Hepatocyte (in vitro differentiated cells): Measurements from ENCODE around the gene PSMD2. TPM values are rescaled to one million over a fixed set of nuclear protein-coding genes. Genes with fewer than 3 reads are reported as not detected.

Experiments
- DNase-seq: peaks from one replicate; pipeline ENCODE4 v3.0.0-alpha.2; 2016; ENCODE audit warnings: low spot score
- H2AFZ ChIP-seq: fragments of 200-600 bp; sonication (generic); 2 replicates; pipeline ENCODE4 v1.6.0; 2016; ENCODE audit warnings: antibody characterized with exemption, mild to moderate bottlenecking
- H3K27ac ChIP-seq: fragments of 200-600 bp; sonication (generic); 2 replicates; pipeline ENCODE4 v1.5.1; 2016; ENCODE audit warnings: mild to moderate bottlenecking
- H3K27me3 ChIP-seq: fragments of 200-600 bp; sonication (generic); 2 replicates; pipeline ENCODE4 v1.6.1; 2016
- H3K36me3 ChIP-seq: fragments of 200-600 bp; sonication (generic); replicated peaks from 2 replicates; pipeline ENCODE4 v1.5.1; 2016; ENCODE audit warnings: low read depth; ENCODE audit not compliant: insufficient read depth
- H3K4me1 ChIP-seq: fragments of 200-600 bp; sonication (generic); 2 replicates; pipeline ENCODE4 v1.5.1; 2016; ENCODE audit warnings: mild to moderate bottlenecking, moderate library complexity; ENCODE audit not compliant: insufficient read depth
- H3K4me2 ChIP-seq: fragments of 200-600 bp; sonication (generic); 2 replicates; pipeline ENCODE4 v1.6.0; 2016
- H3K4me3 ChIP-seq: fragments of 200-600 bp; sonication (generic); 2 replicates; pipeline ENCODE4 v1.5.1; 2016; ENCODE audit warnings: mild to moderate bottlenecking
- H3K79me2 ChIP-seq: fragments of 200-600 bp; sonication (generic); 2 replicates; pipeline ENCODE4 v1.6.0; 2017; ENCODE audit warnings: mild to moderate bottlenecking
- H3K9me2 ChIP-seq: fragments of 200-600 bp; sonication (generic); replicated peaks from 2 replicates; pipeline ENCODE4 v1.6.0; 2017; ENCODE audit warnings: mild to moderate bottlenecking; ENCODE audit not compliant: insufficient read depth
- H3K9me3 ChIP-seq: fragments of 200-600 bp; sonication (generic); 2 replicates; pipeline ENCODE4 v1.5.1; 2016; ENCODE audit warnings: low read depth, mild to moderate bottlenecking
- H4K20me1 ChIP-seq: fragments of 200-600 bp; sonication (generic); 2 replicates; pipeline ENCODE4 v1.6.0; 2016; ENCODE audit warnings: mild to moderate bottlenecking; ENCODE audit not compliant: insufficient read depth, poor library complexity, severe bottlenecking
- CTCF ChIP-seq: fragments of 200-600 bp; sonication (generic); IDR thresholded peaks from 2 replicates; pipeline ENCODE4 v1.5.1; 2016; ENCODE audit warnings: antibody characterized with exemption, mild to moderate bottlenecking; ENCODE audit not compliant: poor library complexity
- EZH2 ChIP-seq: fragments of 200-600 bp; sonication (generic); IDR thresholded peaks from 2 replicates; pipeline ENCODE4 v1.6.1; 2016; ENCODE audit warnings: antibody characterized with exemption, mild to moderate bottlenecking, borderline replicate concordance
- EZH2phosphoT487 ChIP-seq: fragments of 200-600 bp; sonication (generic); IDR thresholded peaks from one replicate; pipeline ENCODE4 v1.6.1; 2018; ENCODE audit warnings: antibody characterized with exemption, mild to moderate bottlenecking, low read depth, moderate library complexity; ENCODE audit not compliant: unreplicated experiment, severe bottlenecking
- WGBS: methylation state at CpG from one replicate; pipeline ENCODE4 v1.1.6; 2016; ENCODE audit warnings: low lambda C conversion rate; ENCODE audit errors: missing lambda C conversion rate; 5-methylcytosine and 5-hydroxymethylcytosine counted together
- polyA plus RNA-seq: library from polyadenylated mRNA; unstranded; fragments of >200 nt; fragmentation: Nextera tagmentation; extraction: Ambion mirVana; gene quantifications from 2 replicates; pipeline ENCODE4 v1.2.1, GENCODE V29; 2016
- total RNA-seq: library from RNA; depleted of rRNA; stranded (reverse); fragments of >200 nt; gene quantifications from 2 replicates; pipeline ENCODE4 v1.2.3, GENCODE V29; 2014

The PSMD2 gene
- 221 and 232 TPM in 2 replicates for total RNA-seq
- 241 and 268 TPM in 2 replicates for polyA plus RNA-seq

DNA sequence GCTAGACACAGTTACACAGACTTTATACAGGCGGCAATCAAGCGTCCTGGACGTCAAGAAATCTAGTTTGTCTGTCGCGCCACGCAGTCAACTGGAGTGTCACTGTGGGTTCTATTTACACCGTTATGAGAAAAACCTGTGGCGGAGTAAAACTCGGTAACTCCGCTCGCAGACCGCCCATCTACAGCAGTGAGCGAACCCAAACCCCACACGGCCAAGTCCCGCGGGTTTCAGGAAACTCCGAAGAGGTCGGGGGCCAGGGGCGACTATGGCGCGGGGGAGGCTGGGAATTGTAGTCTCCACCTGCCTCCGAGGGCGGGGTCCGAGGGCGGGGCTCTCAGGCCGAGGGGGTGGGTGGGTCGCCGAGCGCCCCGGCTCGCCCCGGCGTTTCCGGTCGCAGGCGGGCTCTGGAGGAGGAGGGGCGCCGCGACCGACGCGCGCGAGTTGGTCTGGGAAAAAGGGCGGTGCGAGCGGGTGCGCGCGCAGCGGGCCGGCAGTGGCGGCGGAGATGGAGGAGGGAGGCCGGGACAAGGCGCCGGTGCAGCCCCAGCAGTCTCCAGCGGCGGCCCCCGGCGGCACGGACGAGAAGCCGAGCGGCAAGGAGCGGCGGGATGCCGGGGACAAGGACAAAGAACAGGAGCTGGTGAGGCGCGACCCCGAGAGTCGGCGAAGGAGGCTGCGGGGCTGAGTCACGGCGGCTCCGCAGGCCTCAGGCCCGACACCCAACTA is at the start of gene PSMD2:
PSMD2 (plus strand) TSS at position 483 of the 729 bp plus-strand sequence; CDS start at position 509, 26 bp downstream.
- Histone ChIP-seq H3K9me3 (no peaks in the 10 kb centered on the region), H3K79me2 (peaks cover 33% of the 10 kb centered on the region), H2AFZ (peak within 1 kb of the TSS; percentile 70), H3K27me3 (no peaks in the 10 kb centered on the region), H3K4me2 (peak within 1 kb of the TSS; percentile 85), H3K27ac (peak within 1 kb of the TSS; percentile 77), H4K20me1 (no peaks in the 10 kb centered on the region), H3K4me3 (peak within 1 kb of the TSS; percentile 84), H3K9me2 (no peaks in the 10 kb centered on the region), H3K4me1 (peaks cover 8% of the 10 kb centered on the region), H3K36me3 (no peaks in the 10 kb centered on the region)
- 1% methylated on average over 58 of the region's 78 CpGs for WGBS
- TF ChIP-seq EZH2 = no peak
- TF ChIP-seq EZH2phosphoT487 = no peak
- no peak for TF ChIP-seq CTCF
- DNase-seq = peak; percentile 99

- no peak for TF ChIP-seq EZH2phosphoT487
- TF ChIP-seq EZH2 = no peak
- TF ChIP-seq CTCF = peak; percentile 57
Measured at GRCh38 chr3:184249412-184250166, 49.5 kb upstream of the PSMD2 start, which contains the start of gene EEF1AKMT4. TSS of gene EEF1AKMT4 (plus strand) at chr3:184249672. CDS start at chr3:184249695, 23 bp downstream.

GRCh38 chr3:184250167-184250828 is 48.7 kb upstream of the PSMD2 start:
- Histone ChIP-seq H4K20me1 (no peaks in the 10 kb centered on the region), H2AFZ (peak overlapping the region; percentile 77), H3K4me1 (peaks cover 12% of the 10 kb centered on the region), H3K4me3 (peak overlapping the region; percentile 50), H3K36me3 (no peaks in the 10 kb centered on the region), H3K9me3 (no peaks in the 10 kb centered on the region), H3K4me2 (peak overlapping the region; percentile 88), H3K27ac (peak overlapping the region; percentile 40), H3K9me2 (no peaks in the 10 kb centered on the region), H3K79me2 (peaks cover 24% of the 10 kb centered on the region), H3K27me3 (no peaks in the 10 kb centered on the region)
- TF ChIP-seq EZH2phosphoT487 (no peak), CTCF (peak; percentile 83)
- 17% methylated on average over 20 of the region's 20 CpGs for WGBS
- DNase-seq = peak; percentile 93

More at GRCh38 chr3:184249412-184250166, 49.5 kb upstream of the PSMD2 start, which contains the start of gene EEF1AKMT4:
- Histone ChIP-seq H3K4me1 (peaks cover 12% of the 10 kb centered on the region), H3K27me3 (no peaks in the 10 kb centered on the region), H3K9me2 (no peaks in the 10 kb centered on the region), H4K20me1 (no peaks in the 10 kb centered on the region), H3K79me2 (peaks cover 24% of the 10 kb centered on the region), H3K36me3 (no peaks in the 10 kb centered on the region), H3K4me3 (peak within 1 kb of the TSS; percentile 93), H3K27ac (peak within 1 kb of the TSS; percentile 86), H3K4me2 (peak within 1 kb of the TSS; percentile 99), H2AFZ (peak within 1 kb of the TSS; percentile 99), H3K9me3 (no peaks in the 10 kb centered on the region)
- DNase-seq = peak; percentile 98
- WGBS = 2% methylated on average over 54 of the region's 54 CpGs
